Mucosa of gallbladder (tissue), 1 donor: ENCODE measurements around the gene MTHFS. TPM values are rescaled to one million over a fixed set of nuclear protein-coding genes. Genes with fewer than 3 reads are reported as not detected.
A peak's percentile ranks its signal among the peaks of the same experiment; 100 is the strongest.

Source experiments
- DNase-seq: peaks from one replicate; pipeline ENCODE4 v3.0.0-alpha.2; 2020; ENCODE audit warnings: low spot score
- total RNA-seq: library from RNA; stranded (reverse); gene quantifications from one replicate; pipeline ENCODE4 v1.2.1, GENCODE V29; 2021
- donor health status: DM: no; HTN: no; CAD: no.

Gene MTHFS
- total RNA-seq, 1 donor from 2014 or later = 45.8 TPM

DNA sequence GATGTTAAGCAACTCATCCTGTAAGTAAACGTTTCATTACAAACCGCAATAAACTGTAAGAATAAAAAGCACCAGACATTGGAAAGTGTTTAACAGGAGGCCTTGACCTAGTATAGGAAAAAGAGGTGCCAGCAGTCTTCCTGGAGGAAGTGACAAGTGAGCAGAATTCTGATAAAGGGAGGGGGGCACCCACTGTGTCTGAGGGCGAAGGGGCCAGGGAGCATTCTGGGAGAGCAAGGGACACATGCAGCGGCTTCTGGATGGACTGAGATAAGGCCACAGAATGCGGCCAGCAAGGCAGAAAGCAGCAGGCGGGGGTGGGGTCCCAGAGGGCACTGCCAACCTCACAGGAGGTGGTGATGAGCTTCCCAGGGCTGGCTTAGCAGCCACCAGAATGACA is 80.2 kb downstream of the MTHFS start:
- no peak for DNase-seq

DNA sequence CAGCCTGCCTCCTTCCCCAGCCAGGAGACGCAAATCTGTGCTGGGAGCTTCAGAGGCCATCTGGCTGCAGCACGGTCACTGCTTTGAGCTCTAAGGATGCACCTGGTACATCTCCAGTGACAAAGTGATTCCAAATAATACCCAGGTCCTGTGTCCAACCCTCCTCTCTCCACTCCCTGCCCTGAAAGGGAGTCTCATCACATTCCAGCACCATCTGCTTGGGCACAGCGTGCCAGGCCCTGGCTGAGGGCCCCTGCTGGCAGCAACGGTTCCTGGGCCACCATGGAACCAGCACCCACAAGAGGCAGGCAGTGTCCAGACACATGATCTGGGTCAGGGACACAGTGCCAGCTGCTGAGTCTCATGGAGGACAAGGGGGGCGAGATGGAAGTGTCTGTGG is 81.3 kb downstream of the MTHFS start:
- no peak for DNase-seq

DNA sequence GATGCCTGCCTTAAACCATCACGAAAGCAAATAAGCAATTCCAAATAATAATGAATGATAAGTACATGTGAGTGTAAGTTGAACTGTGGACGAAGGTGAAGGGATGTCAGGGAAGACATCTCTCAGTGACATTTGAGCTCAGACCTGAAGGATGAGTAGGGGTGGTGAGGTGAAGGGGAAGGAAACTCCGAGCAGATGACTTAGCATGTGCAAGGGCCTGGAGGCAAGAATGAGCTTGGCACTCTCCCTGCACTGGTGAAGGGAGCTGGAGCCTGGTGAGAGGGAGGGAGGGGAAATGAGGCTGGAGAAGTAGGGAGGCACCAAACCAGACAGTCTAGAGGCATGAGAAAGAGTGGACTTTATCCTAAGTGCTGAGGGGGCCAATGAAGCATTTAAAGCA is 84.3 kb downstream of the MTHFS start:
- DNase-seq = no peak

DNA sequence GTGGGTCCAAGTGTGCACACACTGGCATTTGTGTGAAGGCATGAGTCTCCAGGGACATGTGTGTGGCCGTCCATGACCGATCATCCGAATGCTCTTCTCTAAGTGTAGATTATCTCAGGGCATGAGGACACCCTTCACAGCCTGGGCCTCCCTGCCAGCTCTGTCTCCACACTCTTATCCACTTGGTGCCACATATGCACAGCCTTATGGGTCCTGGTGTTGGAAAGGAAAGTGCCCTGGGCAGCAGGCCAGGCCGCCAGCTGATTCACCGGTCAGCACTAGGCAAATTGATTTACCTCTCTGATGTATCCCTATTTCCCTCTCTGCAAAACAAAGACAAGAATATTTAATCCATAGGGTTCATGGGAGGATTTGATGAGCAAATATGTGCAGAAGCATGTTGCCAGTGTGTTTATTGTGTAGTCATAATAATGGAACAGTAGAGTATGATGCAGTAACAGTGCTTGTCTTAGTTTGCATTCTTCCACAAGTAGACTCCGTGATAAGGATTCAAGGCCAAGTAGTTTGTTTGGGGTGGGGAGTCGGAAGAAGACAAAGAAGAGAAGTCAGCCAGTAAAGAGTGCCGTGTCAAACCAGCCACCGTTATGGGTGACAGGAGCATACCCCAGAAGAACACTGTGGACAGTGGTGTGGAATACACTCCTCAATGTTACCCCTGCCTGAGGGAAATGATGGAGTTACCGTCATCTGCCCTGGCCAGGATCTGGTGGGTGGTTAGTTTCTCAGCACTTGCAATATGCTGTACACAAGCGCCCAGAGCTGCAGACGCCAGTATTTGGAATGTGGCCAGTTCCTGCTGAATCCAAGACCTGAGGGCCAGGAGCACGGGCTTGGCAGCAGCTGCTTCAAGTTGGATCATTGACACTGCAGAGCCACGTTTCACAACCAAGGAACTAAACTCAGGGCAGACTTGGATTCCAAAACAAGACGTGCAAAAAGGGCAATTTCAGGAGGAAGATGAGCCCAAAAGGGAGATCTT is 85.1 kb downstream of the MTHFS start:
- peak; percentile 80 for DNase-seq

DNA sequence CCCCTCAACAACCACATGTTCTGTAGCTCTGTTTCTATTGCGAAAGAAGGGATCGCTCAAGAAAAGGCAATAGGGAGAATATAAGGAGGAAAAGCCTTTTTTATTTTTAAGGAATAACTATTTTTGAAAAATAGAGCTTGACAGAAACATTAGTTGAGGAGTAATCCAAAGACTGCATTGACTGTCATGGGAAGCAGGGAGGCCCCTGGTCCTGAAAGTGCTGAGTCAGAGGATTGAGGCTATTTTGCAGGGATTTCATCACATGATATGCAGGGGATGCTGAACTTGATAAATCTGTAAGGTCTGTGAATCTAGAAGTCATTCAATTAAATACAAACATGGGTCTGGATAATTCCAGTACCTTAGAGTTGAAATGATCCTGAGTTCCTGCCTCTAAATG is 92.0 kb downstream of the MTHFS start:
- DNase-seq = no peak

DNA sequence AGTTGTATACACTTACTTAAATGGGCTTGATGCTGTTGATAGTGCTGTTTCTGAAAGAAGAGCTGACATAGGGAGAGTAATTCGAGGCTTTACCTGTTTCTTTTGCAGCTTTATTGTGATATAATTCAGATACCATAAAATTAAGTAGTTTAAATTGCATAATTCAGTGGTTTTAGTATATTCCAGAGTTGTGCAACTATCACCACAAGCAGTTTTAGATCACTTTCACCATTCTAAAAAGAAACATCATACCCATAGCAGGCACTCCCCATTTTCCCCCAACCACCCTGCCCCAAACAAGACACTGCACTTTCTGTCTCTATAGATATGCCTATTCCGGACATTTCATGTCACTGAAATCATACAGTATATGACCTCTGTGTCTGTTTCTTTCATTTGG is 98.5 kb downstream of the MTHFS start:
- no peak for DNase-seq

Other genes starting within 250 kb of the MTHFS start
- 1.9 TPM for gene BCL2A1, start 74.2 kb upstream of the MTHFS start, total RNA-seq
- 64.5 TPM for gene ZFAND6, start 162.7 kb upstream of the MTHFS start, total RNA-seq